GM19324 (cell line): ENCODE data around the gene FHIT.

Experiments used
- ATAC-seq: cut with Tn5 transposase; IDR thresholded peaks from one replicate; pipeline ENCODE4 v1.9.1; 2021; ENCODE audit warnings: mild to moderate bottlenecking, moderate library complexity; ENCODE audit not compliant: unreplicated experiment, low FRiP score

FHIT gene

DNA sequence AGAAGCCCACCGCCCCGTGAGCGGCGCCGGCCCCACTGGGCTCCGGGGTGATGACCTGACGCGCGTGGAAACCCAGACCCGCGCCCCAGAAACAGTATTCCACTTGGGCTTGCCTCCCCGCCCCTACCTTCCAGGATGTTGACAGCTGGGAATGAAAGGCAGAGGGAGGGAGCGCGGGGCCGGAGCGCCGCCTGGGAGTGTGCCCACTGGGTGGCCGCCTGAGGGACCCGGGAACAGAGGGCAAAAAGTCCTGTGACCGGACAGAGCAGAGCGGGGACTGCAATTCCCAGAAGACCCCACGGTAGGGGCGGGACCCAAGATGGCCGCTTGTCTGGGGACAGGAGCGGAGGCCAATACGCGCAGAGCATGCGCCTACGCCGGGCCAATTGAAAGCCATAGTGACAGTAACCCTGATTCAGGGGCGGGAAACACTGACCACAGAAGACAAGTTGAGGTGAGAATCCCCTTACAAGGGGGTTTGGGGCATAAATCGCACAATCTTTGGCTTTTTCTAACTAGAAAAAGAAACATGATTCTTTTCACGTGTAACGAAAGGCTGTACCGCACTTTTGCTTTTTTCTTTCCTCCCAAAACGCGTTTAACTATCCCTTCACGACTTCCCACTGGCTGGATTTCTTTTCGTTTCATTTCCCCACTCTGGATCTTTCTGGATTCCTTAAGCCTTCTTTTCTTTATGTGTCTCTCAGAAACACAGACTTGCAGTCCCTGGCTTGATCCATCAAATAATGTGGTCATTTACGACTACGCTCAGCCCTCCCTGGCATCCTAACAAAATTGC lies at the start of gene FHIT:
Gene FHIT, minus strand, starts transcription at position 279 of the 799 bp plus-strand sequence.
- ATAC-seq, result peak; percentile 92

- ATAC-seq, result no peak
These were observed 49.5 kb upstream of the FHIT start for GRCh38 chr3:61300786-61301185.

DNA sequence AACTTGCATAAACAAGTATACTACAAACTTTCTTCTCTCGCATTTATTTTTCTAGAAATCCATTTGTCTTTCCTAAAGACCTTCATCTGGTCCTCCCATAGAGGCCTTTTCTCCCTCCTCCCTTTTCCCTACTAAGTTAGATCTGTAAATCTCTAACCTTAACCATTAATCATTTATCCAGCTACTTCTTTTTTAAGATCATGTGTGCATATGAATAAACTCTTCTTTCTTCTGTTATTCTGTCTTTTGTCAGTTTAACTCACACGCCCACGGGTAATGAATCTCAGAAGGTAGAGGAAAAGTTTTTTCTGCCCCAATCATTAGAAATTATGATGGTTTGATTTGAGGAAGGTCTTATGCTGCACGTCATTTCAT lies 48.7 kb upstream of the FHIT start:
- ATAC-seq, result no peak

GRCh38 chr3:61299343-61300005 lies 48.2 kb upstream of the FHIT start:
- no peak for ATAC-seq

- ATAC-seq, result no peak
These were observed 46.6 kb upstream of the FHIT start for GRCh38 chr3:61297821-61298220.

GRCh38 chr3:61288446-61288845 lies 37.2 kb upstream of the FHIT start:
- no peak for ATAC-seq

GRCh38 chr3:61283876-61284275 lies 32.6 kb upstream of the FHIT start:
- no peak for ATAC-seq

DNA sequence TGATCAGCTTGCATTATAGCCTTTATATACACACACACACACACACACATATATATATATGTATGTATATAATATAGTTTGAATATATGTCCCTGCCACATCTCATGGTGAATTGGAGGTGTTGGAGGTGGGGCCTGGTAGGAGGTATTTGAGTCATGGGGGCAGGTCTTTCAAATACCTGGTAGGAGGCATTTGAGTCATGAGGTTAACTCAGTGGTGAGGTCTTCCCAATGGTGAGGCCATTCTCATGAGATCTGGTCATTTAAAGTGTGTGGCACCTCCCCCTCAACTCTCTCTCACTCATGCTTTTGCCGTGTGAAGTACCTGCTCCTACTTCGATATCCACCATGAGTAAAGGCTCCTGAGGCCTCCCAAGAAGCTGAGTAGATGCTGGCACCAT lies 27.5 kb upstream of the FHIT start:
- no peak for ATAC-seq

DNA sequence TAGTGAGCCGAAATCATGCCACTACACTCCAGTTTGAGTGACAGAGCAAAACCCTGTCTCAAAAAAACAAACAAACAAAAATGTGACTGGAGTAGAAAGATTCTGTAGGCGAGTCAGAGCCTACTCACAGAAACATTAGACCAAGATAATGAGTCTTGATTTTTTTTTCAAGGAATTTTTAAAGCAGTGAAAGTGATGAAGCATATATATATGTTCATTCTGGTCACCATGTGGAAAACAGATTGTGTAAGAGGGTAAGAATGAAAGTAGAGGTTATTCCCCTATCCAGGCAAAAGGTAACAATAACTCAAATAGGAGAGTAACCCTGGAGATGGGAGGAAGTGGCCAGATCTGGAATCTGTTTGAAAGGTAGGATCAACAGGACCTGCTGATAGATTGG lies 26.2 kb upstream of the FHIT start:
- no peak for ATAC-seq

DNA sequence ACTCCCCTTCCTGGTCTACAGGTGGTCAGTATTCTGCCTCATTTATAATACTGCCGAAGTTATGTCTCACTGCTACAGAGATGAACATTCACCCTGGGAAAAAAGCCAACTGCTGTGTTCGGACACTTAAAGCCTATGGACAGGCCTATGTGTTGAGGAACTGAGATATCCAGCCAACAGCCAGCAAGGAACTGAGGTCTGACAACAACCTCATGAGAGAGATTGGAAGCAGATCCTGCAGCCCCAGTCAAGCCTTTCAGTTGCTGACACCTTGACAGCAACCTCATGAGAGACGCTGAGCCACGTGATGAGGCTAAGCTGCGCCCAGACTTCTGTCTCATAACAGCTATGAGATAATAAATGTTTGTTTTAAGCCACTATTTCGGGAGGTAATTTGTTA lies 18.2 kb upstream of the FHIT start:
- no peak for ATAC-seq

DNA sequence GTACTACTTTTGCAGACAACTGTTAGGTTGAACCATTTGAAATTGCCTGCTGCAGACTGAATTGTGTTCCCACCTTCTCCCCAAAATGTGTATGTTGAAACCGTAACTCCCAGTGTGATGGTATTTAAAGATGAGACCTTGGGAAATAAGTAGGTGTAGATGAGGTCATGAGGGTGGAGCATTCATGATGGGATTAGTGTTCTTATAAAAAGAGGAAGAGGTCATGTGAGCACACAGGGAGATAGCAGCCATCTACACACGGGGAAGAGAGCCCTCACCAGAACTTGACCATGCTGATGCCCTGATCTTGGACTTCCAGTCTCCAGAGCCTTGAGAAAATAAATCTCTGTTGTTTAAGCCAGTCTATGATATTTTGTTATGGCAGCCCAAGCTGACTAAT lies 17.4 kb upstream of the FHIT start:
- ATAC-seq, result no peak

DNA sequence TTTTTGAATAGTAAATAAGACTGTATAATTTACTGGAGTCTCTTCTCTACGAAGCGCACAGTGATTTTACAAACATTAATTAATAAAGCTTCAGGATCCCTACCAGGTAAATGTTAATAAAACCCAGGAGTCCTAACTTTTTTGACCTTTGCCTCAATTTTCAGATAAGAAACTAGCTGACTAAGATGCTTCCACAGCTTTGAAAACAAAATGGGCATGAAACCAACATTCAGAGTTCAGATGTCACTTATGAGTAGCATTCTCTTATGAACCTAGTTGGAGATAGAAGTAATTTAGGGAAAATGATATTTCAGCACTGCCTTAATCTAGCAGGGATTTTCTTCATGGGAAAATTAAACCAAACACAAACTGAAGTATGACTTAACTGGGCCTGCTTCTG lies 13.0 kb upstream of the FHIT start:
- ATAC-seq, result no peak

DNA sequence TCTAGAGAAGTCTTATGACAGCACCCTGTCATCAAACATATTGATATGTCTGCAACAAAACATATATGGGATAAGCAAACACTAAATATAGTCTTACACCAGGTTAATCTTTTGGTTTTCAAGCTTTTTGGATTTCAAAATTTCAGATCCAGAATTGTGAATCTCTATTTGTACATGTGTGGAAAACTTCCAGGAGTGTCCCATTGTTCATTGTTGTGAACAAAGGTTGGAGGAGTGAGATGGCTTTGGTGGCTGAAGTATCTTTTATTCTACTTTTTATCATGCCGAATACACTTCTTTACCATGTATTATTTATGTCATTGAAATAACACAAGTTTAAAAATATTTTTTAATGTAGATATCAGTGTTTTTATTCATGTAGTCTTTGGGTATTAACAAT lies 5.9 kb upstream of the FHIT start:
- ATAC-seq, result no peak

DNA sequence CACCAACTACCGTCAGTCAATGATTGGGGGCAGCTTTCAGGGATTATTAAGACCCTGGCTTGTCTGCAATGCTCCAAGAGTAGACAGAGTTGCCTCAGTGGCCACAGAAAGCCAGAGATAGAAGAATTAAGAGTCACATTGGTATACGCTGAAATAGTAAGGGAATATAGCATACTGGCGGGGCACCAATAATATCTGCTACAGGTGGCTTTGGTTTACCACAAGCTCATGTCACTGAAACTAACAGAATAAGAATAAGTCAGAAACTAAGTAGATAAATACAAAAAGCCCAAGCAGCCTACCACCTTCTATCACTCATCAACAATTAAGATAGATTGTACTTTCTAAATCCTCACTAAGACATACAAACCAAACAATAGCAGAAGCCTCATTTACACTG lies 2.5 kb upstream of the FHIT start:
- ATAC-seq, result no peak

- no peak for ATAC-seq
These were observed 1.6 kb upstream of the FHIT start for GRCh38 chr3:61252836-61253235.

- ATAC-seq, result no peak
These were observed 473 bp downstream of the FHIT start for GRCh38 chr3:61250784-61251173.

GRCh38 chr3:61248496-61248895 lies 2.8 kb downstream of the FHIT start:
- no peak for ATAC-seq

DNA sequence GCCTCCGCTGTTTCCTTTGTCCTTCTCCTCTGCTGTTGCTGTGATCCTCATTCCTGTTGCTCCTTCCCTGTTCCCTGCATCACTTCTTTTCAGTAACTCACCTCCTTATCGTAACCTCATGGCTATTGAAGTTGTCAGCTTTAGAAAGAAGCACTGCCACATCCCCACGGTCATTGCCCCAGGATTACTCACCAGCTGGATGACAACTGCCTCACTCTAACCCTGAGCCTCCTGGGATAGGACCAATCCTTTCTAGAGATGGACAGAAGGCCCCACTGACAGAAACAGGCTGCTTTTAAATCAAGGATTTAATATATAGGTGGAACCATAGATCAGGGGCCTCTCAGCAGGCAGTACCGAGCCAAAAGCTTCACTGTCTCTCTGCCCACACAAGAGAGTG lies 4.1 kb downstream of the FHIT start:
- no peak for ATAC-seq

DNA sequence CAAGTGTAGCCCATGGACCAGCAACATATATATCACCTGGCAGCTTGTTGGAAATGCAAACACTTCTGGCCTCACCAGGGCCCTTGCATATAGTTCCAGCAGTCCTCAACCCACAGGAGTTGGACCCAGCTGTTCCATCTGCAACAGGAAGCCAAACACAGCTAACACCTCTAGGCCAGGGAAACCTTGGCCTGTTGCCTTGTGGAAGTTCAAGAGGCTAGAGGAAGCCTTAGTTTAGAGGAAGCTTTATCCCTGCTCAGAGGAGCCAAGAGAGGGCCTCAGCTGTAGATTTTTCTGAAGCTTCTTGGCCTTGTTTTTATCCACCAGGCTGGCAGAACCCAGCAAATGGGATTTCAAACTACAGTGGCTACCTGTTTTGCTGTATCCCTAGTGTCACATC lies 11.4 kb downstream of the FHIT start:
- no peak for ATAC-seq

DNA sequence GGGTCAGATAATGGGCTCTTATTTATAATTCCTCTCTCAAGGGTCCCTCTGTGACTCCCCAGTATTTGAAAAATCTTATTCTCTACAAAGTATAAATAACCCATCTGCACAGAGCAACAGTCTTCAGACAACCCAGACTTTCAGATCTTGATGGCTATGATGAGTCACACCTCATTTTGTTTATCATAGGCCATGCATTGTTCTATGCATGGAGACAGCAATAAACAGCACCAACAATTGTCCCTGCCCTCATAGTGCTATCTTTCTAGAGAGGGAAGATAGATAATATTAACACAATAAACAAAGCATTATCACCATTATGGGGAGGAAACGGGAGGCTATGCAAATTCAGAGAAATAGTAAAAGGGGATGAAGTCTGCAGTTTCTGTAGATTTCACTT lies 13.4 kb downstream of the FHIT start:
- no peak for ATAC-seq

GRCh38 chr3:61236556-61236955 lies 14.7 kb downstream of the FHIT start:
- ATAC-seq, result peak; percentile 62

GRCh38 chr3:61233746-61234145 lies 17.5 kb downstream of the FHIT start:
- ATAC-seq, result no peak
